Peyer's patch (tissue), 4 donors: ENCODE data around the gene SYNCRIP.

Source experiments
- POLR2A ChIP-seq, 2 donors: fragments of 450-650 bp; IDR thresholded peaks; one replicate each; pipeline ENCODE4 v1.5.1; 2017; ENCODE audit warnings: antibody characterized with exemption in 2 of 2, mild to moderate bottlenecking in 2 of 2, moderate library complexity in 2 of 2
- TF ChIP-seq, protein P1 (sequence below), 6 experiments: fragments of 450-650 bp in 4 of 6; fragments of 200-600 bp in 2 of 6; sonication (generic) in 1 of 6; IDR thresholded peaks; one replicate each; pipeline ENCODE4 v1.5.1; 2017 to 2019; ENCODE audit warnings: antibody characterized with exemption in 6 of 6, mild to moderate bottlenecking in 3 of 6, moderate library complexity in 1 of 6

DNA sequence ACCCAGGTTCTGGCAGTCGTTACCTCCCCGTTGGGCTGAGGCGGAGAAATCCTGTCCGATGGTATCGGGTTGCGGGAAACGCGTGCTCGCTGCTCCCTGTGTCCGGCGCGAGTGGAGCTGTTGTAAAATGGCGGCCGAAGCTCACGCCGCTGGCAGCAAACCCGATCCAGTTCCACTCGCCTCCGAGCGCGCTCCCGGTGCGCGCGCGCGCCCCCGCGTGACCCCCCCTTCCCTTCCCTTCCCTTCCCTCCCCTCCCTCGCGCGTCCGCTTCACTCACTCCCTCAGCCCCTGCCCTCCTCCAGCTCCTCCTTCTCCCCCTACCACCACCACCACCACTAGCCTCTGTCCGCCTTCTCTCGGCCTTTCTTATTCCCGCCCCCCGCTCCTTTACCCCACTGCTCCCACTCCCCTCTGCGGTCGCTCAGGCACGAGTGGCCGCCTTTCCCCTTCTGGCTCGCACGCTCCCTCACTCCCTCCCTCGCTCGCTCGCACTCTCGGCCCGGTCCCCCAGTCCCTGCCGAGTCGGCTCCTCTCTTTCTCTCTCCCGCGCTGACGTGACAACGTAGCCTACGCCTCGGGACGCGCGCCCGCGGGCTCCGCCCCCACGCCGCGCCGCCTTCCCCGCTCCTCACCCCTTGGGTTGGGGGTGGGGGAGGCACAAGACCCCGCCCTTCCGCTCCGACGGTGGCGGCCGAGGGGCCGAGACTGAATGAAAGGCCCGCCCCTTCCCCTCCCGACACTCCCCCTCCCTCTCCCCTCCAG is at the start of gene SYNCRIP:
- peak; percentile 92 to 97 for TF ChIP-seq POLR2A (IDR thresholded peaks at IDR 0.05)
- TF ChIP-seq, protein P1, sequence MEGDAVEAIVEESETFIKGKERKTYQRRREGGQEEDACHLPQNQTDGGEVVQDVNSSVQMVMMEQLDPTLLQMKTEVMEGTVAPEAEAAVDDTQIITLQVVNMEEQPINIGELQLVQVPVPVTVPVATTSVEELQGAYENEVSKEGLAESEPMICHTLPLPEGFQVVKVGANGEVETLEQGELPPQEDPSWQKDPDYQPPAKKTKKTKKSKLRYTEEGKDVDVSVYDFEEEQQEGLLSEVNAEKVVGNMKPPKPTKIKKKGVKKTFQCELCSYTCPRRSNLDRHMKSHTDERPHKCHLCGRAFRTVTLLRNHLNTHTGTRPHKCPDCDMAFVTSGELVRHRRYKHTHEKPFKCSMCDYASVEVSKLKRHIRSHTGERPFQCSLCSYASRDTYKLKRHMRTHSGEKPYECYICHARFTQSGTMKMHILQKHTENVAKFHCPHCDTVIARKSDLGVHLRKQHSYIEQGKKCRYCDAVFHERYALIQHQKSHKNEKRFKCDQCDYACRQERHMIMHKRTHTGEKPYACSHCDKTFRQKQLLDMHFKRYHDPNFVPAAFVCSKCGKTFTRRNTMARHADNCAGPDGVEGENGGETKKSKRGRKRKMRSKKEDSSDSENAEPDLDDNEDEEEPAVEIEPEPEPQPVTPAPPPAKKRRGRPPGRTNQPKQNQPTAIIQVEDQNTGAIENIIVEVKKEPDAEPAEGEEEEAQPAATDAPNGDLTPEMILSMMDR (IDR thresholded peaks at IDR 0.05) = no peak
